OCI-M1 (cell line): ENCODE data around the gene LCLAT1.
A peak's percentile ranks its signal among the peaks of the same experiment; 100 is the strongest.
"Not testable (repeated sequence)": the region's sequence is repeated elsewhere in the genome, so short reads cannot be mapped to it uniquely, and the experiment has no call there.

Source experiments
- DNase-seq: peaks from one replicate; lab custom pipeline; 2025; lab: John Stamatoyannopoulos, UW

The LCLAT1 gene

GRCh38 chr2:30487603-30488002 is 40.6 kb downstream of the LCLAT1 start:
- no peak for DNase-seq

GRCh38 chr2:30488012-30488659 is 41.1 kb downstream of the LCLAT1 start:
- DNase-seq: peak; percentile 35

GRCh38 chr2:30491225-30491624 is 44.2 kb downstream of the LCLAT1 start:
- DNase-seq: no peak

- DNase-seq: no peak
These were observed 45.1 kb downstream of the LCLAT1 start for GRCh38 chr2:30492185-30492584.

- no peak for DNase-seq
These were observed 45.6 kb downstream of the LCLAT1 start for GRCh38 chr2:30492619-30493018.

- no peak for DNase-seq
These were observed 46.4 kb downstream of the LCLAT1 start for GRCh38 chr2:30493440-30493839.

GRCh38 chr2:30495896-30496295 is 48.9 kb downstream of the LCLAT1 start:
- peak; percentile 63 for DNase-seq

- DNase-seq: no peak
These were observed 52.6 kb downstream of the LCLAT1 start for GRCh38 chr2:30499681-30500080.

GRCh38 chr2:30500699-30501098 is 53.7 kb downstream of the LCLAT1 start:
- peak; percentile 30 for DNase-seq

GRCh38 chr2:30502310-30502709 is 55.3 kb downstream of the LCLAT1 start:
- no peak for DNase-seq

GRCh38 chr2:30503007-30503694 is 56.1 kb downstream of the LCLAT1 start:
- DNase-seq: peak; percentile 23

GRCh38 chr2:30503695-30504052 is 56.6 kb downstream of the LCLAT1 start:
- no peak for DNase-seq

- no peak for DNase-seq
These were observed 57.7 kb downstream of the LCLAT1 start for GRCh38 chr2:30504731-30505130.

GRCh38 chr2:30505500-30506180 is 58.6 kb downstream of the LCLAT1 start:
- no peak for DNase-seq

GRCh38 chr2:30507460-30507859 is 60.4 kb downstream of the LCLAT1 start:
- DNase-seq: not testable (repeated sequence)

- DNase-seq: no peak
These were observed 62.7 kb downstream of the LCLAT1 start for GRCh38 chr2:30509716-30510115.

GRCh38 chr2:30510409-30510808 is 63.4 kb downstream of the LCLAT1 start:
- no peak for DNase-seq

GRCh38 chr2:30511122-30512083 is 64.4 kb downstream of the LCLAT1 start:
- DNase-seq: peak; percentile 33

GRCh38 chr2:30512243-30512886 is 65.3 kb downstream of the LCLAT1 start:
- DNase-seq: no peak

- peak; percentile 61 for DNase-seq
These were observed 66.6 kb downstream of the LCLAT1 start for GRCh38 chr2:30513649-30514048.

- DNase-seq: peak; percentile 55
These were observed 67.2 kb downstream of the LCLAT1 start for GRCh38 chr2:30514134-30514847.
